Uterus (tissue), 4 donors: ENCODE measurements around the gene GLB1L3. TPM values are rescaled to one million over a fixed set of nuclear protein-coding genes. Genes with fewer than 3 reads are reported as not detected.

Source experiments
- DNase-seq, 2 donors: peaks; one replicate each; pipeline ENCODE4 v3.0.0-alpha.2; 2019 to 2020
- H3K27ac ChIP-seq, 2 donors: fragments of 200-600 bp; sonication (generic); 1 replicate in 1 of 2; 2 replicates in 1 of 2; pipeline ENCODE4 v1.5.1; 2016 to 2018
- H3K27me3 ChIP-seq, 2 donors: fragments of 200-600 bp; sonication (generic); one replicate each; pipeline ENCODE4 v1.5.1; 2018 to 2019; ENCODE audit warnings: control low read depth in 1 of 2
- H3K36me3 ChIP-seq, 2 donors: fragments of 200-600 bp; sonication (generic); one replicate each; pipeline ENCODE4 v1.5.1; 2019; ENCODE audit warnings: control low read depth in 1 of 2
- H3K4me1 ChIP-seq, 2 donors: fragments of 200-600 bp; sonication (generic); one replicate each; pipeline ENCODE4 v1.5.1; 2018 to 2019; ENCODE audit warnings: control low read depth in 1 of 2
- H3K4me3 ChIP-seq, 2 donors: fragments of 200-600 bp; sonication (generic); 1 replicate in 1 of 2; 2 replicates in 1 of 2; pipeline ENCODE4 v1.5.1; 2018 to 2019; ENCODE audit warnings: mild to moderate bottlenecking in 1 of 2
- H3K9me3 ChIP-seq, 2 donors: fragments of 200-600 bp; sonication (generic); one replicate each; pipeline ENCODE4 v1.5.1; 2019; ENCODE audit warnings: control low read depth in 1 of 2
- CTCF ChIP-seq, 4 experiments: fragments of 200-600 bp in 2 of 4; fragments of 450-650 bp in 2 of 4; sonication (generic) in 2 of 4; IDR thresholded peaks; one replicate each; pipeline ENCODE4 v1.5.1; 2016 to 2019; ENCODE audit warnings: antibody characterized with exemption in 4 of 4, mild to moderate bottlenecking in 2 of 4, moderate library complexity in 1 of 4
- POLR2A ChIP-seq, 2 donors: fragments of 450-650 bp; IDR thresholded peaks; one replicate each; pipeline ENCODE4 v1.6.1; 2016; ENCODE audit warnings: antibody characterized with exemption in 2 of 2, mild to moderate bottlenecking in 1 of 2, moderate library complexity in 1 of 2
- intact Hi-C: fragments of 100-400 bp; cut with DNase I; formaldehyde crosslinking; loops from one replicate; pipeline ENCODE4 v1.15.1; 2023; ENCODE audit warnings: low total_unique reads
- total RNA-seq, 4 donors: library from RNA; depleted of rRNA in 3 of 4; stranded (reverse); fragments of >200 nt in 3 of 4; gene quantifications; one replicate each; pipeline versions ENCODE4 v1.1.0 to v1.2.4, GENCODE V29; 2014 to 2023
- donor health status: DM: yes; HTN: yes; CAD: no.

Gene GLB1L3
- total RNA-seq, 4 donors from 2014 or later, result 1.4 to 7.2 TPM; not detected in 2

GRCh38 chr11:134364261-134364660, 88.1 kb downstream of the GLB1L3 start:
- no peak overlapping the region for H3K27ac ChIP-seq
- no peak for TF ChIP-seq POLR2A (IDR thresholded peaks at IDR 0.05)
- TF ChIP-seq CTCF (IDR thresholded peaks at IDR 0.05), result no peak
- H3K36me3 ChIP-seq, result no peaks in the 10 kb centered on the region
- no peak for DNase-seq
- intact Hi-C loops, result no loop called here
- no peaks in the 10 kb centered on the region for H3K27me3 ChIP-seq
- H3K9me3 ChIP-seq, result no peaks in the 10 kb centered on the region
- H3K4me1 ChIP-seq, result no peaks in the 10 kb centered on the region
- H3K4me3 ChIP-seq, result no peak overlapping the region

- Histone ChIP-seq H3K9me3 (no peaks in the 10 kb centered on the region), H3K4me1 (no peaks in the 10 kb centered on the region), H3K27me3 (no peaks in the 10 kb centered on the region), H3K27ac (no peak overlapping the region), H3K36me3 (no peaks in the 10 kb centered on the region), H3K4me3 (no peak overlapping the region)
- intact Hi-C loops, result no loop called here
- TF ChIP-seq CTCF (IDR thresholded peaks at IDR 0.05) (no peak), POLR2A (IDR thresholded peaks at IDR 0.05) (no peak)
- DNase-seq, result no peak
Measured at GRCh38 chr11:134365011-134365925, 89.1 kb downstream of the GLB1L3 start.

- Histone ChIP-seq H3K9me3 (no peaks in the 10 kb centered on the region), H3K36me3 (no peaks in the 10 kb centered on the region), H3K27ac (no peak overlapping the region), H3K27me3 (no peaks in the 10 kb centered on the region), H3K4me3 (no peak overlapping the region), H3K4me1 (no peaks in the 10 kb centered on the region)
- no peak for DNase-seq
- no peak for TF ChIP-seq CTCF (IDR thresholded peaks at IDR 0.05)
- intact Hi-C loops, result no loop called here
Measured at GRCh38 chr11:134366254-134366653, 90.1 kb downstream of the GLB1L3 start.

- no peak overlapping the region for H3K4me3 ChIP-seq
- H3K36me3 ChIP-seq, result no peaks in the 10 kb centered on the region
- TF ChIP-seq POLR2A (IDR thresholded peaks at IDR 0.05) (no peak), CTCF (IDR thresholded peaks at IDR 0.05) (no peak)
- intact Hi-C loops, result no loop called here
- H3K4me1 ChIP-seq, result no peaks in the 10 kb centered on the region
- no peaks in the 10 kb centered on the region for H3K9me3 ChIP-seq
- no peak for DNase-seq
- H3K27ac ChIP-seq, result no peak overlapping the region
- no peaks in the 10 kb centered on the region for H3K27me3 ChIP-seq
Measured at GRCh38 chr11:134367781-134368180, 91.6 kb downstream of the GLB1L3 start.

Other genes with a start within 250 kb of the GLB1L3 start
- 10 to 100 TPM; 51.7 to 86.7 (median 68.1) TPM for gene JAM3, start 207.3 kb upstream of the GLB1L3 start, total RNA-seq
- gene NCAPD3, start 52.4 kb upstream of the GLB1L3 start, total RNA-seq, result 10 to 100 TPM in 2 of 4 donors, 1 to 10 TPM in 2; 6.4 to 27.1 (median 9.9) TPM
- 10 to 100 TPM; 10.6 to 46.5 (median 39.8) TPM for gene VPS26B, start 51.7 kb upstream of the GLB1L3 start, total RNA-seq
- gene THYN1, start 23.0 kb upstream of the GLB1L3 start, total RNA-seq, result 100 to 1,000 TPM in 1 of 4 donors, 10 to 100 TPM in 3; 49.8 to 143 (median 53.6) TPM
- 10 to 100 TPM; 16.5 to 26.5 (median 21.5) TPM for gene ACAD8, start 22.8 kb upstream of the GLB1L3 start, total RNA-seq
- gene GLB1L2, start 55.6 kb downstream of the GLB1L3 start, total RNA-seq, result 10 to 100 TPM in 2 of 4 donors, 1 to 10 TPM in 2; 5.0 to 28.2 (median 16.7) TPM
- under 1 TPM in 2 of 4 donors, not detected in 2; 0.40 to 0.76 TPM for gene B3GAT1, start 135.9 kb downstream of the GLB1L3 start, total RNA-seq